ENCODE measurements around the gene PROSER2. TPM values are rescaled to one million over a fixed set of nuclear protein-coding genes. Genes with fewer than 3 reads are reported as not detected.

Gene PROSER2
- total RNA-seq, 1 experiment from 2014 or later = 10.6 TPM

DNA sequence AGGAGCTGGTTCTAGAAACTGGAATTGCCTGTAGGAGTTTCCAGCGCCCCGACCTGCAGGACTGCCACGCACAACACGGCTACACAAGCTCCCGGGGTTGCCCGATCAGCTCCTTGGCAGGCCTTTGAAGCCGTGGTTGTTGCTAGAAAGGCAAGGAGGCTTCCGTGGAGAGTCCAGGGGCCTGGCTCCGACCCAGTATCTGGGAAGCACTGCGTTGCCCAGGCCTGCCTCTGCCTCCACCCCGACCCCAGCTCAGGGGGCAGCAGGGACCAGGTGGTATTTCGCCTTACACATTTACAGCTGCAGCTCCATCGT is 54.4 kb downstream of the PROSER2 start:
- Histone ChIP-seq H3K79me2 (ENCODE audit: insufficient read depth, low read length) (no peaks in the 10 kb centered on the region), H2AFZ (ENCODE audit: low read length) (no peak overlapping the region), H4K8ac (replicated peaks; ENCODE audit: insufficient read length, low read depth, low read length) (no peak overlapping the region), H4K20me1 (ENCODE audit: control insufficient read depth, insufficient read depth, insufficient read length) (no peaks in the 10 kb centered on the region), H3K27me3 (ENCODE audit: insufficient read depth, low read length) (no peaks in the 10 kb centered on the region), H3K4me1 (ENCODE audit: insufficient read depth, low read length) (peaks cover 6% of the 10 kb centered on the region; the same call in 1 of the 2 replicates), H2BK5ac (ENCODE audit: insufficient read length, low read length) (no peak overlapping the region), H3K79me1 (ENCODE audit: insufficient read depth, low read depth, low read length, poor library complexity, severe bottlenecking) (no peaks in the 10 kb centered on the region), H2BK12ac (ENCODE audit: insufficient read length, low read depth, low read length) (no peak overlapping the region), H3K4ac (ENCODE audit: low read depth, low read length) (no peak overlapping the region), H3K9ac (ENCODE audit: extremely low read depth, insufficient read length, low read length) (no peak overlapping the region), H4K5ac (ENCODE audit: insufficient read length, low read depth, low read length) (no peak overlapping the region), H3K4me2 (ENCODE audit: insufficient read depth, insufficient read length, low read length) (no peak overlapping the region), H3K14ac (ENCODE audit: insufficient read depth, low read length) (no peak overlapping the region; the same call in 1 of the 2 replicates), H3K18ac (ENCODE audit: insufficient read length, low read depth, low read length) (no peak overlapping the region), H2BK120ac (ENCODE audit: low read depth, low read length, poor library complexity, severe bottlenecking) (no peak overlapping the region), H2AK5ac (ENCODE audit: insufficient read length, low read length) (no peak overlapping the region), H3K27ac (ENCODE audit: insufficient read length, low read depth, low read length) (no peak overlapping the region), H3K23me2 (ENCODE audit: insufficient read length, low read depth, low read length, poor library complexity, severe bottlenecking) (no peaks in the 10 kb centered on the region), H4K91ac (ENCODE audit: insufficient read length, low read depth, low read length) (no peak overlapping the region), H2BK20ac (ENCODE audit: low read depth, low read length, poor library complexity, severe bottlenecking) (no peak overlapping the region), H2BK15ac (ENCODE audit: low read depth, low read length) (no peak overlapping the region), H3T11ph (ENCODE audit: low read length) (no peak overlapping the region), H3K23ac (ENCODE audit: insufficient read length, low read depth, low read length) (no peak overlapping the region), H3K56ac (ENCODE audit: insufficient read length, low read depth, low read length) (no peak overlapping the region), H3K9me3 (ENCODE audit: control insufficient read depth, low read depth, low read length) (no peaks in the 10 kb centered on the region)
- no peak for DNase-seq
- TF ChIP-seq, protein P1, sequence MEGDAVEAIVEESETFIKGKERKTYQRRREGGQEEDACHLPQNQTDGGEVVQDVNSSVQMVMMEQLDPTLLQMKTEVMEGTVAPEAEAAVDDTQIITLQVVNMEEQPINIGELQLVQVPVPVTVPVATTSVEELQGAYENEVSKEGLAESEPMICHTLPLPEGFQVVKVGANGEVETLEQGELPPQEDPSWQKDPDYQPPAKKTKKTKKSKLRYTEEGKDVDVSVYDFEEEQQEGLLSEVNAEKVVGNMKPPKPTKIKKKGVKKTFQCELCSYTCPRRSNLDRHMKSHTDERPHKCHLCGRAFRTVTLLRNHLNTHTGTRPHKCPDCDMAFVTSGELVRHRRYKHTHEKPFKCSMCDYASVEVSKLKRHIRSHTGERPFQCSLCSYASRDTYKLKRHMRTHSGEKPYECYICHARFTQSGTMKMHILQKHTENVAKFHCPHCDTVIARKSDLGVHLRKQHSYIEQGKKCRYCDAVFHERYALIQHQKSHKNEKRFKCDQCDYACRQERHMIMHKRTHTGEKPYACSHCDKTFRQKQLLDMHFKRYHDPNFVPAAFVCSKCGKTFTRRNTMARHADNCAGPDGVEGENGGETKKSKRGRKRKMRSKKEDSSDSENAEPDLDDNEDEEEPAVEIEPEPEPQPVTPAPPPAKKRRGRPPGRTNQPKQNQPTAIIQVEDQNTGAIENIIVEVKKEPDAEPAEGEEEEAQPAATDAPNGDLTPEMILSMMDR (conservative IDR thresholded peaks at IDR 0.05) = no peak
- WGBS (ENCODE audit: extremely low coverage, insufficient read length, low lambda C conversion rate) = no CpG with 5 or more reads among the region's 13 CpGs
- Mint-ChIP-seq H3K36me3 (ENCODE audit: insufficient read depth in 1 of 3, low read depth in 3 of 3) (no peaks in the 10 kb centered on the region), H3K4me1 (peaks cover 34 to 39% of the 10 kb centered on the region in 2 experiments), H3K9me3 (no peaks in the 10 kb centered on the region; a peak in 1 of 5 replicates), H3K4me3 (no peak overlapping the region), H3K27ac (no peak overlapping the region), H3K27me3 (ENCODE audit: low read depth) (no peaks in the 10 kb centered on the region; the same call in 1 of the 2 replicates)
